Stimulated activated CD4-positive, alpha-beta T cell treated with anti-CD3 and anti-CD28 coated beads, Interleukin-4, amount 100 ng/mL, for 1 hour (primary cell): ENCODE measurements around the gene SLC25A29.
A peak's percentile ranks its signal among the peaks of the same experiment; 100 is the strongest.
"Not testable (repeated sequence)": the region's sequence is repeated elsewhere in the genome, so short reads cannot be mapped to it uniquely, and the experiment has no call there.

Experiments
- DNase-seq: peaks from one replicate; pipeline ENCODE4 v3.0.0-alpha.2; 2020

SLC25A29 gene

GRCh38 chr14:100330388-100330931 lies 24.2 kb upstream of the SLC25A29 start:
- no peak for DNase-seq

DNA sequence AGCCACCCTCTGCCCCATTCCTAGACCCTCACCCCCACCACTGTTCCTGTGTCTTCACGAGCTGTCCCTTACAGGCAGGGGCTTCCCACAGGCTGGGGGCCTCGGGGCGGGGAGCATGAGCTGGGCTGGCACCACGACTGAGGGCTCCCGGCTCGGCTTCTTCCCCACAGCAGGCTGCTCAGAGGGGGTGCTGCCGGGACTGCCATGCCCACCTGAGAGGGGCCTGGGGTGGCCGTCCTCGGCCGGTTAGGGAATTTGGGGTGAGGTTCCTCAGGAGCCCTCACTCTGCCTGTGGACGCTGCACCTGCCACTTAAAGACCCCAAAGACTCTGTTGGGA lies 23.7 kb upstream of the SLC25A29 start:
- no peak for DNase-seq

DNA sequence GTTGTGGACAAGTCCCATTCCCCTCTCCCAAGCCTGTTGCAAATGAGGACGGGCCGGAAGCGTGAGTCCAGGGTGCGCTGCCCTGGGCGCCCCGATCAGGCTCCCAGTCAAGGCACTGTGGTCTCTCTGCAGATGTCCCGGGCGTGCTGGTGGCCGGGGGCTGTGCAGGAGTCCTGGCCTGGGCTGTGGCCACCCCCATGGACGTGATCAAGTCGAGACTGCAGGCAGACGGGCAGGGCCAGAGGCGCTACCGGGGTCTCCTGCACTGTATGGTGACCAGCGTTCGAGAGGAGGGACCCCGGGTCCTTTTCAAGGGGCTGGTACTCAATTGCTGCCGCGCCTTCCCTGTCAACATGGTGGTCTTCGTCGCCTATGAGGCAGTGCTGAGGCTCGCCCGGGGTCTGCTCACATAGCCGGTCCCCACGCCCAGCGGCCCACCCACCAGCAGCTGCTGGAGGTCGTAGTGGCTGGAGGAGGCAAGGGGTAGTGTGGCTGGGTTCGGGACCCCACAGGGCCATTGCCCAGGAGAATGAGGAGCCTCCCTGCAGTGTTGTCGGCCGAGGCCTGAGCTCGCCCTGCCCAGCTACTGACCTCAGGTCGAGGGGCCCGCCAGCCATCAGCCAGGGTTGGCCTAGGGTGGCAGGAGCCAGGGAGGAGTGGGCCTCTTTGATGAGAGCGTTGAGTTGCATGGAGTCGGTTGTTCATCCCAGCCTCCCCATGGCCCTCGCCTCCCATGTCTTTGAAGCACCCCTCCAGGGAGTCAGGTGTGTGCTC lies 23.2 kb upstream of the SLC25A29 start:
- DNase-seq = no peak

- no peak for DNase-seq
Observed at GRCh38 chr14:100328495-100329163, 22.4 kb upstream of the SLC25A29 start.

DNA sequence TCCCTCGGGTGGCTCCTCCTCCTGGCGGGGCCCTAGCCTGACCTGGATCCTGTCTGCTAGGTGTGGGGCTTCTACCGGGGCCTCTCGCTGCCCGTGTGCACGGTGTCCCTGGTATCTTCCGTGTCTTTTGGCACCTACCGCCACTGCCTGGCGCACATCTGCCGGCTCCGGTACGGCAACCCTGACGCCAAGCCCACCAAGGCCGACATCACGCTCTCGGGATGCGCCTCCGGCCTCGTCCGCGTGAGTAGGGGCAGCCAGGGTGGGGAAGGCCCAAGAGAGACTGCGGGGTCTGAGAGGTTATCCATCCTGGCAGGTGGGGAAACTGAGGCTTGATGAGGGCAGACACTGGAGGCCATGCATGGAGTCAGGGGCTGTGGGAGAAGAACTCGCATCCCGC lies 20.9 kb upstream of the SLC25A29 start:
- DNase-seq = no peak

GRCh38 chr14:100325958-100326357 lies 19.7 kb upstream of the SLC25A29 start:
- DNase-seq = no peak

DNA sequence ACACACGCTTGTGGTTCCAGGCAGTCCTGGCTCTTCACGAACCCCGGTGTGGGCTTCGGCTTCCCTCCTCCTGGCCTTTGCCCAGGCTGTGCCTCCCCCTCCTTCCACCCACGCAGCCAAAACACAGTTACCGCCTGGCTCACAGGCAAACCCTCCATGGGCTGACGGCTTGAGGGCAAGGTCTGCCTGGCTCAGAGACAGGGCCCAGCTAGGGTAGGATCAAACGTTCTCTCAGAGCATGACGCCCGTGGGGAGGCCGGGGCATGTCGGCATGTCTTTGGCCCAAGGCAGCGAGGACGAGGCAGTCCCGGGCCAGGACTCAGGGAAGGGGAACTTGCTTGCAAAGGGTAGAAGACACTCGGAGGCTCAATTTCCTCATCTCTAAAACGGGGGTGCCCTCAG lies 19.0 kb upstream of the SLC25A29 start:
- no peak for DNase-seq

GRCh38 chr14:100323942-100324307 lies 17.7 kb upstream of the SLC25A29 start:
- no peak for DNase-seq

- no peak for DNase-seq
Observed at GRCh38 chr14:100323121-100323941, 17.1 kb upstream of the SLC25A29 start, which contains the start of gene SLC25A47. Gene SLC25A47 (plus strand): TSS chr14:100323339. CDS start chr14:100323415, 76 bp downstream.

DNA sequence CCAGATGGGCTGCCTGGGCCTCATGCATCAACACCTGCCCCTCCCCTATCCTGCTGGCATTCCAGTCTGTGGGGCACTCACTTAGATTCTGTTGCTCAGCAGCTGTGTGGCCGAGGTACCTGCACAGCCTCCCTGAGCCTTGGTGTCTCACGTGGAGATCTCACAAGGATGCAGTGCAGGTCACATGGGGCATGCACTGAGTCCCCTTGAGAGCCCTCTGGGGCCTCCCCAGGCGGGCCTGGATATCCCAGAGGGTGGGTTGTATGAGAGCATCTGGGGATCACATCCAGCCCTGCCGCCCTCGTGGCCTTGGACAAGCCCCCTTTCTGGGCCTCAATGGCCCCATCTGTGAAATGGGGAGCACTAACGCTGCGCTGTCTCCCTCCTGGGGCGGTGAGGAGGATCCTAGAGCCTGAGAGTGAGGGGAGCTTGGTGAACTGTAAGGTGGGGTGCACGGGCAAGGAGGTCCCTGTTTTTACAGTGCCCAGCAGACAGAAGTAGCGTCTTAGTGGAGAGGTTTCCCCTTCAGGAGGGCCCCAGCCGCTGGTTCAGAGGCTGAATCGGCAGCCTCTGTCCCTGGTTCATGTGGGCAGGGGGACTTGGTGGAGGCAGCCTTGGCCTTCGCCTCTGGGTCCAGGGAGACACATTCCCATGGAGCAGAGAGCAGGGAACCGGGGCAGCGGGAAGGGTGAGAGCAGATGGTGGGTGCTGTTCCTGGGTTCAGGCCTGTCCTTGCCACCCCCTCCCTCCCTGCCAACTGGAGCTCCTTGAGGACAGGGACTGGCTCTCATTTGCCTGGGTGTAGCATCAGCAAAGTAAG lies 16.1 kb upstream of the SLC25A29 start:
- no peak for DNase-seq

DNA sequence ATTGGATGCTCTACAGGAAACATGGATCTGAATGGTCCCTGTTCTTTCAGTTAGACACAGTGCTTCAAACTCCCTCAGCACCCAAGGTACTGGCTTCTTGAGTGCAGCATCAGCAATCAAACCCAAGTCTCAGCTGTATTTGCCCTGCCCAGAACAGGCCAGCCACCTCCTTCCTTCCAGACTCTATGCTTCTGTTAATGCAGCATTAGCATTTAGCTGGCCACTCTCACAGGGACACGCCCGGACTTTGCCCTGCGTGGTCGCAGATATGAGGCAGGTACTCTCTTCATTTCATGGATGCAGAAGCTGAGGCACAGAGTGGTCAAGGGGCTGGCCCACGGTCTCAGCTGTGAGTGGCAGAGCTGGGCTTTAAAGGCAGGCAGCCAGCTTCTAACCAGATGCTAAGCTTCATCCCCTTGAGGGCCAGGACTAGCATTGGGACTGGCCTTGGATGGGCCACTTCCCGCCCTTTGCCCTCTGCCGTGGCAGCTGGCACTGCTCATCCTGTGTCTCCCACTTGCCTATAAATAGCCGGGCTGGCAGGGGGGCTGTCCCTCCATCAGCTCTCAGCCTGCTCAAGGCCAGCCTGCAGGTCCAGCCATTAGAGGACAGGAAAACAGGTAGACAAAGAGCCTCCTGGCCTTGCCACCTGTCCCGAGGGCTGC lies 15.4 kb upstream of the SLC25A29 start:
- no peak for DNase-seq

DNA sequence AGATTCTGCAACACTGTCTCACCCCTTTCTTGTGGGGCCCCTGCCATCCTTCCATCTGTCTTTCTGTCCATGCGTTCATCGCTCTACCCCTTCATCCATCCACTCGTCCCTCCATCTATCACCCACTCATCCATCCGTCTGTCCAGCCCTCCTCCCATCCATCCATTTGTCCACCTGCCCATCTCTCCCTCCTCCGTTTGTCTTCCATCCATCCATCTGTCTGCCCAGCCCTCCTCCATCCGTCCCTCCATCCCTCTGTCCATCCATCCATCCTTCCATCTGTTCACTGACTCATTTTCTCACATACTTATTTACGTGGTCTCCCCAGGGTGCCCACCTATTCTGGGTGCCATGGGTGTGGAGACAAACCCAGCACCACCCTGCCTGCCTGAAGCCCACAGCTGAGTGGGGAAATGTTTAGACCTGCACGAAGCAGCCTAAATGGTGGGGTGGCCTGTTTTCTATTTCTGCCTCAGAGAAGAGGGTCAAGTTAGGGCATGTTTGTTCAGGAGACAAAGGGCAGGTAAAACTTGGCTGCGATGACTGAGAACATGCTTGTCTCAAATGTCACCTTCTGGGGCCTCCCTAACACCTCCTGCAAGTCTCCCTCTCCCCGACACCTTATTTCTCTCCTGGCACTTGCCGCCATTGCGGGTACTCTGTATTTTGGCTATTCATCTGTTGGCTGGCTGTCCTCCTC lies 14.1 kb upstream of the SLC25A29 start:
- no peak for DNase-seq

DNA sequence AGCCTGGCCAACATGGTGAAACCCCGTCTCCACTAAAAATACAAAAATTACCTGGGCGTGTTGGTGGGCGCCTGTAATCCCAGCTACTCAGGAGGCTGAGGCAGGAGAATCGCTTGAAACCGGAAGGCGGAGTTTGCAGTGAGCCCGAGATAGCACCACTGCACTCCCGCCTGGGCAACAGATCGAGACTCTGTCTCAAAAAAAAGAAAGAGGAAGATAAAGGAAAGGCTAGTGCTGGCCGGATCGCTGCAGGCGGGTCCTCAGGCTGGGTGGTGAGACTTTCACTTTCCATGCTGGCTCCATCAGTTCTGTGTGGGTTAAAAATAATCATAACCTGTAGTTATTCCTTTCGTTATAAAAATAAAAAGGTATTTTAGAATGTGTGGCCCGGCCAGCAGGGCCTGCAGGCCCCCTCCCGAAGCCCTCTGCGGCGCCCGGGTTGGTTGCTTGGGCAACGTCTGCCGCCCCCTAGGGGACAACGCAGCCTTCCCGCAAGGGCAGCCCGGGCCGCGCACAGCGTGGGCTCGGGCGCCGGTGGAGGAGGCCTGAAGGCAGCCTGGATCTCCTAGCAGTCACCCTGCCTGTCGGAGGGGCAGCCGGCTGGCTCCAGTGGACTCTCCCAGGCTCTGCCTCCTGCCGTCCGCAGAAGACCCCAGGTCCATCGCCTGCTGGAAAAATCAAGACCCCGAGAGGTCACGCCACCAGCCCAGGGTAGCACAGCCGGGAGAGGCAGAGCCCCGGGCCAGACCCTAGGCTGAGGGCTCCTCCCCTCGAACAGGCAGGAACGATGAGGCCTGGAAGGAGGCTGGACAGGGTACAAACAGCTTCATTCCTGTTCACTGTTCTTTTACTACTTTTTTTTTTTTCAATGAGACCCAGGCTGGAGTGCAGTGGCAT lies 11.9 kb upstream of the SLC25A29 start:
- peak; percentile 73 for DNase-seq

DNA sequence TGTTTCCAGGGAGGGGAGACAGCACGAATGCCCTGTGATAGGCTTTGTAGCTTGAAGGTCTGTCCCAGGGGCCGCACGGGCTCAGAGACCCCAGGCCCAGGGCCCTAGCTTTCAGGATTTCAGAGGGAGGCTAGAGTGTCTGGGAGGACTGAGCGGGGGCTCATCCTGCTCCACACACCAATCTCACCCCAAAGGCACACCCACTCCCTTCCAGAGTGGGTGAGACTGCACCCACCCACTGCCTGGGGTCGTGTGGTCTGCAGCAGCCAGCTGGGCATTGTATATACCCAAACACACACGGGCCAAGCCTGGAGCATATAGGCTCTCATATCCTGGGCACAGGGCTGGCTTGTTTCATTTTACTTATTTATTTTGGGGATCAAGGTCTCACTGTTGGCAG lies 11.1 kb upstream of the SLC25A29 start:
- DNase-seq = no peak

GRCh38 chr14:100314724-100315123 lies 8.5 kb upstream of the SLC25A29 start:
- DNase-seq = no peak

- no peak for DNase-seq
Observed at GRCh38 chr14:100313464-100314230, 7.4 kb upstream of the SLC25A29 start.

DNA sequence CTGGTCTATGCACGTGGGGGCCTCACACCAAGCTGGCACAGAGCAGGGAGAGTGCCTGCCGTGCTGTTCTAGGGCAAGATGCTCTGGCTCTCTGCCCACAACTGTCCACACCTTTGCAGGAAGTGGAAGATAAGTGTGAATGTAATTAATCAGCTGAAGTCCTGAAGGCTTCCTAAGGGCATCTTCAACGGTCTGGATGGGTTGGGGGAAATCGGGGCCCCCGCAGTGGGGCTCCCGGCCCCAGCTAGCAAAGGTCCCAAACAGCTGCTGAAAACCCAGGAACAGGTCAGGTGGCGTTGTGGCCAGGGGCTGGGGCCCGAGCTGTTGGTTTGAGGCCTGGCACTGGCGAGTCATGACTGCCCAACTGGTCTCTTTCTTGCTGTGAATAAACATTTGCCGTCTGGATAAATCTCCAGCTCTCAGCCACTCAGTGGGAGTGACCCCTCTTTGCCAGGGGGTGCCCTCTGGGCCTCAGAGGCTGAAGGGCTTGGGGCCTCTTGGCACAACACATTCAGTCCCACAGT lies 6.7 kb upstream of the SLC25A29 start:
- DNase-seq = no peak

- DNase-seq = not testable (repeated sequence)
Observed at GRCh38 chr14:100312110-100312876, 6.0 kb upstream of the SLC25A29 start.
